Measurements from ENCODE around the gene CLTCL1. TPM values are rescaled to one million over a fixed set of nuclear protein-coding genes. Genes with fewer than 3 reads are reported as not detected.

CLTCL1 gene
- total and polyA plus RNA-seq, 4 donors: 2.6 to 9.2 (median 4.3) TPM

DNA sequence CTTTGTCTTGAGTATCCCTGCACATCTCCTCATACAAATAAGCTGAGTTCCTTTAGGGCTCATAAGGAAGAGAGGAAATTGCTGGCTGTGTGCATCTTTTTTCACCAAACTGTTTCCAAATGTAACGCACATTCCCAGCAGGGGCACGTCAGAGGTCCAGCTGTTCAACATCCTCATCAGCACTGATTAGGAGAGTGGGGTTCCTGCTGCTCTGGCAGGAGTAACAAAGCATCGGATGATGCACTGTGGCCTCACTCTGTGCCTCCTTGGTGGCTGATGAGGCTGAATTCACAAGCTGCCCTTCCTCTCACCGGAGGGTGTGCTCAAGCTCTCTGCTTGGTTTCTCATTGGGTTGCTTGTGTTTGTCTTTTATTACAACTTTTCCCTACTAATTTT is 77.4 kb downstream of the CLTCL1 start:
- H3K4me3 ChIP-seq: no peak overlapping the region
- no peaks in the 10 kb centered on the region for H3K9me3 ChIP-seq (ENCODE audit: control insufficient read depth in 4 of 4, insufficient read depth in 3 of 4, low read length in 3 of 4)
- H3K27me3 ChIP-seq (ENCODE audit: control insufficient read depth in 3 of 3, insufficient read depth in 3 of 3, low read length in 2 of 3): no peaks in the 10 kb centered on the region
- ATAC-seq (ENCODE audit: insufficient read depth, low FRiP score): no peak
- peak; percentile 93 to 98 (median 98) for DNase-seq
- peaks cover 0 to 21% (median 4%) of the 10 kb centered on the region in 5 donors for H3K4me1 ChIP-seq (ENCODE audit: control insufficient read depth in 5 of 5, insufficient read depth in 5 of 5, low read length in 5 of 5)
- TF ChIP-seq, protein P1, sequence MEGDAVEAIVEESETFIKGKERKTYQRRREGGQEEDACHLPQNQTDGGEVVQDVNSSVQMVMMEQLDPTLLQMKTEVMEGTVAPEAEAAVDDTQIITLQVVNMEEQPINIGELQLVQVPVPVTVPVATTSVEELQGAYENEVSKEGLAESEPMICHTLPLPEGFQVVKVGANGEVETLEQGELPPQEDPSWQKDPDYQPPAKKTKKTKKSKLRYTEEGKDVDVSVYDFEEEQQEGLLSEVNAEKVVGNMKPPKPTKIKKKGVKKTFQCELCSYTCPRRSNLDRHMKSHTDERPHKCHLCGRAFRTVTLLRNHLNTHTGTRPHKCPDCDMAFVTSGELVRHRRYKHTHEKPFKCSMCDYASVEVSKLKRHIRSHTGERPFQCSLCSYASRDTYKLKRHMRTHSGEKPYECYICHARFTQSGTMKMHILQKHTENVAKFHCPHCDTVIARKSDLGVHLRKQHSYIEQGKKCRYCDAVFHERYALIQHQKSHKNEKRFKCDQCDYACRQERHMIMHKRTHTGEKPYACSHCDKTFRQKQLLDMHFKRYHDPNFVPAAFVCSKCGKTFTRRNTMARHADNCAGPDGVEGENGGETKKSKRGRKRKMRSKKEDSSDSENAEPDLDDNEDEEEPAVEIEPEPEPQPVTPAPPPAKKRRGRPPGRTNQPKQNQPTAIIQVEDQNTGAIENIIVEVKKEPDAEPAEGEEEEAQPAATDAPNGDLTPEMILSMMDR (IDR thresholded peaks at IDR 0.05; ENCODE audit: control extremely low read depth, extremely low read depth): no peak
- no peak overlapping the region for H3K27ac ChIP-seq (ENCODE audit: low read depth in 1 of 2, low read length in 1 of 2)
- no peak overlapping the region for H3K9ac ChIP-seq (ENCODE audit: insufficient read depth in 1 of 2, low read length in 2 of 2)
- WGBS, 2 donors: 68 to 90% methylated on average over 4 of the region's 4 CpGs
- peaks cover 0 to 5% (median 1%) of the 10 kb centered on the region in 4 donors for H3K36me3 ChIP-seq (ENCODE audit: control insufficient read depth in 4 of 4, insufficient read depth in 4 of 4, low read length in 4 of 4)

DNA sequence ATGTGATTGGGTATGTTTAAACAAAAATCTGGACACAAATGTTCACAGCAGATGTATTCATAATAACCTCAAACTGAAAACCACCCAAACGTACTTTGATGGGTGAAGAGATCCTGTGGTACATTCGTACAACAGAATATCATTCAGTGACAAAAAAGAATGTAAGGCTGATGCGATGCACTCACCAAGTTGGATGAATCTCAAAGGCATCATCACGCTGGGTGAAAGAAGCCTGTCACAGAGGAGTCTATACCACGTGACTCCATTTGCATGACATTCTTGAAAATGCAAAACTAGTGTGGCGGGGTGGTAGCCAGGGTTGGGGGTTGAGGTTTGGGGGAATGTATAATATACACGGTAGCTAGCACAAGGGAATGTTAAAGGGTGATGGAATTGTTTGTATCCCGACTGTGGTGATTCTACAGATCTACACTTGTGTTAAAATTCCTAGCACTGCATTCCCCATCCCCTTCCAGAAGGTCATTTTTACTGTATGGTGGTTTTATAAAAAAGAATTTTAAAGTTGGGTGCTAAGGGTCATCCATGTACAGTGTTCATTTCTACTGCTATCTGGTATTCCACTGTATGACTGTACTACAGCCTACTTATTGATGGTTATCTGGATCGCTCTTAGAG is 78.0 kb downstream of the CLTCL1 start:
- Histone ChIP-seq H3K27me3 (ENCODE audit: control insufficient read depth in 3 of 3, insufficient read depth in 3 of 3, low read length in 2 of 3) (no peaks in the 10 kb centered on the region), H3K9me3 (ENCODE audit: control insufficient read depth in 4 of 4, insufficient read depth in 3 of 4, low read length in 3 of 4) (no peaks in the 10 kb centered on the region), H3K4me1 (ENCODE audit: control insufficient read depth in 5 of 5, insufficient read depth in 5 of 5, low read length in 5 of 5) (peaks cover 0 to 21% (median 4%) of the 10 kb centered on the region in 5 donors), H3K36me3 (ENCODE audit: control insufficient read depth in 4 of 4, insufficient read depth in 4 of 4, low read length in 4 of 4) (peaks cover 0 to 5% (median 3%) of the 10 kb centered on the region in 4 donors), H3K27ac (ENCODE audit: low read depth in 1 of 2, low read length in 1 of 2) (no peak overlapping the region), H3K9ac (ENCODE audit: insufficient read depth in 1 of 2, low read length in 2 of 2) (no peak overlapping the region), H3K4me3 (no peak overlapping the region)
- 76 to 78% methylated on average over 9 of the region's 9 CpGs for WGBS, 2 donors
- ATAC-seq (ENCODE audit: insufficient read depth, low FRiP score) (no peak), DNase-seq (peak; percentile 44 to 67 (median 51))
- TF ChIP-seq, protein P1 (IDR thresholded peaks at IDR 0.05; ENCODE audit: control extremely low read depth, extremely low read depth): no peak

DNA sequence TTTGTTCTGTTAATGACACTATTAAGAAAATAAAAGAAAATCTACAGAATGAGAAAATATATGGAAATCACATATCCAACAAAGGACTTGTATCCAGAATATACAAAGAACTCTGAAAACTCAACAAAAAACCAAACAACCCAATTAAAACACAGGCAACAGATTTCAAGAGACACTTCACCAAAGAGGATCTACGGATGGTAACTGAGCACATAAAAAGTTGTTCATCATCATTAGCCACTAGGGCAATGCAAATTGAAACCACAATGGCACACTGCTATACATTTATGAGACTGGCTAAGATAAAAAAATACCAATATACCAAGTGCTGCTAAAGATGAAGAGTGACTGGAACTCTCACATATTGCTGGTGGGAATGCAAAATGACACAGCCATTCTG is 78.5 kb downstream of the CLTCL1 start:
- Histone ChIP-seq H3K27ac (ENCODE audit: low read depth in 1 of 2, low read length in 1 of 2) (no peak overlapping the region), H3K36me3 (ENCODE audit: control insufficient read depth in 4 of 4, insufficient read depth in 4 of 4, low read length in 4 of 4) (peaks cover 0 to 5% (median 3%) of the 10 kb centered on the region in 4 donors), H3K4me1 (ENCODE audit: control insufficient read depth in 5 of 5, insufficient read depth in 5 of 5, low read length in 5 of 5) (peaks cover 0 to 21% (median 4%) of the 10 kb centered on the region in 5 donors), H3K9me3 (ENCODE audit: control insufficient read depth in 4 of 4, insufficient read depth in 3 of 4, low read length in 3 of 4) (no peaks in the 10 kb centered on the region), H3K9ac (ENCODE audit: insufficient read depth in 1 of 2, low read length in 2 of 2) (no peak overlapping the region), H3K27me3 (ENCODE audit: control insufficient read depth in 3 of 3, insufficient read depth in 3 of 3, low read length in 2 of 3) (no peaks in the 10 kb centered on the region), H3K4me3 (no peak overlapping the region)
- WGBS, 2 donors: 80 to 96% methylated on average over 1 of the region's 1 CpG
- ATAC-seq (ENCODE audit: insufficient read depth, low FRiP score): no peak
- TF ChIP-seq, protein P1 (IDR thresholded peaks at IDR 0.05; ENCODE audit: control extremely low read depth, extremely low read depth): no peak
- no peak for DNase-seq
